Fibroblast of lung (primary cell): Measurements from ENCODE around the gene PHTF1. TPM values are rescaled to one million over a fixed set of nuclear protein-coding genes. Genes with fewer than 3 reads are reported as not detected.
A peak's percentile ranks its signal among the peaks of the same experiment; 100 is the strongest.
"Not testable (repeated sequence)": the region's sequence is repeated elsewhere in the genome, so short reads cannot be mapped to it uniquely, and the experiment has no call there.

Experiments used
- DNase-seq, 2 donors: peaks; one replicate each; pipeline versions ENCODE4 v3.0.0 to v3.0.0-alpha.2; 2010; ENCODE audit warnings: low read depth in 2 of 2
- H2AFZ ChIP-seq: 2 replicates; pipeline ENCODE4 v1.5.1; 2012; ENCODE audit warnings: low read length, control low read depth, inconsistent platforms
- H3K27ac ChIP-seq: 2 replicates; pipeline ENCODE4 v1.5.1; 2011; ENCODE audit warnings: low read length, control low read depth; ENCODE audit not compliant: insufficient read depth
- H3K27me3 ChIP-seq: 2 replicates; pipeline ENCODE4 v1.5.1; 2011; ENCODE audit warnings: mild to moderate bottlenecking, low read length; ENCODE audit not compliant: control insufficient read depth, insufficient read depth
- H3K36me3 ChIP-seq: 2 replicates; pipeline ENCODE4 v1.5.1; 2011; ENCODE audit warnings: low read length; ENCODE audit not compliant: control insufficient read depth, insufficient read depth
- H3K4me1 ChIP-seq: 2 replicates; pipeline ENCODE4 v1.5.1; 2011; ENCODE audit warnings: low read length; ENCODE audit not compliant: control insufficient read depth, insufficient read depth; ENCODE audit errors: extremely low read depth
- H3K4me2 ChIP-seq: 2 replicates; pipeline ENCODE4 v1.5.1; 2011; ENCODE audit warnings: low read length, control low read depth; ENCODE audit not compliant: insufficient read depth; ENCODE audit errors: extremely low read depth
- H3K4me3 ChIP-seq, 4 experiments: fragments of 200-600 bp in 1 of 4; sonication (generic) in 1 of 4; replicated peaks in 1 of 4; 2 replicates each; pipeline ENCODE4 v1.5.1; 2011 to 2016; ENCODE audit warnings: low read length in 4 of 4, low read depth in 3 of 4, mild to moderate bottlenecking in 3 of 4, control low read depth in 2 of 4, inconsistent platforms in 1 of 4, mixed read lengths in 1 of 4; ENCODE audit not compliant: insufficient read depth in 1 of 4; ENCODE audit errors: control extremely low read depth in 1 of 4
- H3K79me2 ChIP-seq: 2 replicates; pipeline ENCODE4 v1.5.1; 2012; ENCODE audit warnings: mild to moderate bottlenecking, low read length, inconsistent platforms; ENCODE audit not compliant: control insufficient read depth, insufficient read depth
- H3K9ac ChIP-seq: 2 replicates; pipeline ENCODE4 v1.5.1; 2011; ENCODE audit warnings: mild to moderate bottlenecking, low read length, control low read depth; ENCODE audit not compliant: insufficient read depth
- H3K9me3 ChIP-seq: 2 replicates; pipeline ENCODE4 v1.5.1; 2012; ENCODE audit warnings: low read depth, low read length; ENCODE audit not compliant: control insufficient read depth, insufficient read depth
- H4K20me1 ChIP-seq: 2 replicates; pipeline ENCODE4 v1.5.1; 2011; ENCODE audit warnings: low read length; ENCODE audit not compliant: control insufficient read depth, insufficient read depth; ENCODE audit errors: extremely low read depth
- EZH2 ChIP-seq: IDR thresholded peaks from 2 replicates; pipeline ENCODE4 v1.5.1; 2012; ENCODE audit warnings: low read length, control low read depth, mild to moderate bottlenecking; ENCODE audit errors: missing control alignments
- polyA plus RNA-seq, 2 donors: library from polyadenylated mRNA; depleted of rRNA in 1 of 2; stranded (reverse) in 1 of 2; unstranded in 1 of 2; fragments of >200 nt; gene quantifications; 2 replicates each; pipeline ENCODE4 v1.2.1, GENCODE V29; 2011 to 2012; ENCODE audit warnings: missing spikeins in 1 of 2
- total RNA-seq: library from RNA; depleted of rRNA; stranded (reverse); fragments of >200 nt; gene quantifications from 2 replicates; pipeline ENCODE4 v1.2.1, GENCODE V29; 2014
- TF ChIP-seq, protein P1 (sequence below), 2 donors: IDR thresholded peaks in 1 of 2; conservative IDR thresholded peaks in 1 of 2; 1 replicate in 1 of 2; 2 replicates in 1 of 2; pipeline ENCODE4 v1.5.1; 2011 to 2012; ENCODE audit warnings: low read length in 2 of 2, control low read depth in 1 of 2, inconsistent platforms in 1 of 2, low read depth in 1 of 2, mild to moderate bottlenecking in 1 of 2

The PHTF1 gene
- total and polyA plus RNA-seq, 2 donors (not counting 1 experiment from before 2014, with no cell fraction given) = 15.4 to 36.3 TPM

GRCh38 chr1:113758631-113759332, 504 bp downstream of the PHTF1 start:
- Histone ChIP-seq H4K20me1 (no peaks in the 10 kb centered on the region), H3K4me2 (peak overlapping the region; percentile 98), H3K4me3 (peak overlapping the region; percentile 64 to 95 (median 67)), H3K27me3 (no peaks in the 10 kb centered on the region), H2AFZ (peak overlapping the region; percentile 68), H3K4me1 (peaks cover 4% of the 10 kb centered on the region), H3K79me2 (peaks cover 9% of the 10 kb centered on the region), H3K27ac (peak overlapping the region; percentile 99), H3K36me3 (no peaks in the 10 kb centered on the region), H3K9me3 (no peaks in the 10 kb centered on the region), H3K9ac (peak overlapping the region; percentile 88)
- TF ChIP-seq EZH2 = no peak
- TF ChIP-seq, protein P1, sequence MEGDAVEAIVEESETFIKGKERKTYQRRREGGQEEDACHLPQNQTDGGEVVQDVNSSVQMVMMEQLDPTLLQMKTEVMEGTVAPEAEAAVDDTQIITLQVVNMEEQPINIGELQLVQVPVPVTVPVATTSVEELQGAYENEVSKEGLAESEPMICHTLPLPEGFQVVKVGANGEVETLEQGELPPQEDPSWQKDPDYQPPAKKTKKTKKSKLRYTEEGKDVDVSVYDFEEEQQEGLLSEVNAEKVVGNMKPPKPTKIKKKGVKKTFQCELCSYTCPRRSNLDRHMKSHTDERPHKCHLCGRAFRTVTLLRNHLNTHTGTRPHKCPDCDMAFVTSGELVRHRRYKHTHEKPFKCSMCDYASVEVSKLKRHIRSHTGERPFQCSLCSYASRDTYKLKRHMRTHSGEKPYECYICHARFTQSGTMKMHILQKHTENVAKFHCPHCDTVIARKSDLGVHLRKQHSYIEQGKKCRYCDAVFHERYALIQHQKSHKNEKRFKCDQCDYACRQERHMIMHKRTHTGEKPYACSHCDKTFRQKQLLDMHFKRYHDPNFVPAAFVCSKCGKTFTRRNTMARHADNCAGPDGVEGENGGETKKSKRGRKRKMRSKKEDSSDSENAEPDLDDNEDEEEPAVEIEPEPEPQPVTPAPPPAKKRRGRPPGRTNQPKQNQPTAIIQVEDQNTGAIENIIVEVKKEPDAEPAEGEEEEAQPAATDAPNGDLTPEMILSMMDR (conservative IDR thresholded peaks at IDR 0.05 in 1 of 2, IDR thresholded peaks at IDR 0.05 in 1 of 2; ENCODE audit: low read depth in 1 of 2, low read length in 2 of 2) = no peak
- DNase-seq = peak; percentile 43 to 48

- Histone ChIP-seq H3K4me2 (no peak overlapping the region), H3K4me3 (no peak overlapping the region), H2AFZ (no peak overlapping the region), H3K9me3 (no peaks in the 10 kb centered on the region), H3K36me3 (no peaks in the 10 kb centered on the region), H3K79me2 (peaks cover 9% of the 10 kb centered on the region), H3K9ac (no peak overlapping the region), H4K20me1 (no peaks in the 10 kb centered on the region), H3K27me3 (no peaks in the 10 kb centered on the region), H3K4me1 (peaks cover 4% of the 10 kb centered on the region), H3K27ac (no peak overlapping the region)
- DNase-seq = no peak
- TF ChIP-seq EZH2 = no peak
- TF ChIP-seq, protein P1 (conservative IDR thresholded peaks at IDR 0.05 in 1 of 2, IDR thresholded peaks at IDR 0.05 in 1 of 2; ENCODE audit: low read depth in 1 of 2, low read length in 2 of 2) = no peak
These were observed 2.8 kb downstream of the PHTF1 start for GRCh38 chr1:113756461-113756860.

GRCh38 chr1:113753333-113753732, 6.0 kb downstream of the PHTF1 start:
- not testable (repeated sequence) for H3K4me1 ChIP-seq, H3K36me3 ChIP-seq, H4K20me1 ChIP-seq, H3K4me2 ChIP-seq, H3K4me3 ChIP-seq, DNase-seq, H2AFZ ChIP-seq, H3K79me2 ChIP-seq, H3K27ac ChIP-seq, H3K9ac ChIP-seq, H3K9me3 ChIP-seq, H3K27me3 ChIP-seq
